ENCODE results near the gene PTK7.

The PTK7 gene

GRCh38 chr6:43093436-43094289, 17.5 kb downstream of the PTK7 start:
- H3K4me3 ChIP-seq (ENCODE audit: severe bottlenecking) = peak overlapping the region; percentile 12
- DNase-seq (ENCODE audit: low spot score) = no peak
- peak; percentile 63 for ATAC-seq (ENCODE audit: low read depth)

GRCh38 chr6:43095939-43096338, 19.8 kb downstream of the PTK7 start:
- no peak for TF ChIP-seq CTCF (IDR thresholded peaks at IDR 0.05; ENCODE audit: poor library complexity, severe bottlenecking)
- Histone ChIP-seq H3K9me3 (ENCODE audit: severe bottlenecking) (no peaks in the 10 kb centered on the region), H3K4me3 (ENCODE audit: severe bottlenecking) (peak overlapping the region; percentile 5), H3K27ac (ENCODE audit: poor library complexity, severe bottlenecking) (peak overlapping the region; percentile 92), H3K4me1 (ENCODE audit: insufficient read depth, poor library complexity, severe bottlenecking) (peaks cover 38% of the 10 kb centered on the region), H3K27me3 (ENCODE audit: insufficient read depth, poor library complexity, severe bottlenecking) (no peaks in the 10 kb centered on the region), H3K36me3 (ENCODE audit: low read depth) (no peaks in the 10 kb centered on the region)
- ATAC-seq (ENCODE audit: low read depth) = peak; percentile 14; the same call in 1 of the 3 replicates
- DNase-seq (ENCODE audit: low spot score) = no peak

More at GRCh38 chr6:43093436-43094289, 17.5 kb downstream of the PTK7 start:
- TF ChIP-seq CTCF (IDR thresholded peaks at IDR 0.05; ENCODE audit: poor library complexity, severe bottlenecking) = no peak
- H3K4me1 ChIP-seq (ENCODE audit: insufficient read depth, poor library complexity, severe bottlenecking) = peaks cover 59% of the 10 kb centered on the region
- H3K9me3 ChIP-seq (ENCODE audit: severe bottlenecking) = no peaks in the 10 kb centered on the region
- no peaks in the 10 kb centered on the region for H3K36me3 ChIP-seq (ENCODE audit: low read depth)
- no peaks in the 10 kb centered on the region for H3K27me3 ChIP-seq (ENCODE audit: insufficient read depth, poor library complexity, severe bottlenecking)
- peak overlapping the region; percentile 92 for H3K27ac ChIP-seq (ENCODE audit: poor library complexity, severe bottlenecking)

GRCh38 chr6:43096451-43097097, 20.5 kb downstream of the PTK7 start:
- Histone ChIP-seq H3K36me3 (ENCODE audit: low read depth) (no peaks in the 10 kb centered on the region), H3K27me3 (ENCODE audit: insufficient read depth, poor library complexity, severe bottlenecking) (no peaks in the 10 kb centered on the region), H3K4me1 (ENCODE audit: insufficient read depth, poor library complexity, severe bottlenecking) (peaks cover 33% of the 10 kb centered on the region), H3K4me3 (ENCODE audit: severe bottlenecking) (peak overlapping the region; percentile 5), H3K27ac (ENCODE audit: poor library complexity, severe bottlenecking) (peak overlapping the region; percentile 92), H3K9me3 (ENCODE audit: severe bottlenecking) (no peaks in the 10 kb centered on the region)
- no peak for TF ChIP-seq CTCF (IDR thresholded peaks at IDR 0.05; ENCODE audit: poor library complexity, severe bottlenecking)
- peak; percentile 88 for DNase-seq (ENCODE audit: low spot score)
- ATAC-seq (ENCODE audit: low read depth) = peak; percentile 88

DNA sequence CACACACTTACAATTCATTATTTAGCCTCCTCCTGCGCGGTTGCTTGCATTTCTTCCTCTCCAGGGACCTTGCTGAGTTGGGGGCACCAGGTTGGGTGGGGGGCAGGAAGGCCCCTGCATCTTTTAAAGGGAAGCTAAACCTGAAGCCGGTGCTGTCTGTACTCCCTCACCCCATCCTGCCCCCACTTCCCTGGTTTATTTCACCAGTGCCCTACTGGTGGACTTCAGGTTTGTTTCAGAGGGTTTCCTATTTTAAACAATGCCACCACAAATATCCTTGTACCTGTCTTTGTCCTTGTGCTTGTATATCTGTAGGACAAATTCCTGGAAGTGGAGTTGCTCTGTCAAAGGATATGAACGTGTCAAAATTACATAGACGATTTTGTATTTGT, 21.0 kb downstream of the PTK7 start:
- DNase-seq (ENCODE audit: low spot score) (no peak), ATAC-seq (ENCODE audit: low read depth) (no peak)
- no peaks in the 10 kb centered on the region for H3K9me3 ChIP-seq (ENCODE audit: severe bottlenecking)
- TF ChIP-seq CTCF (IDR thresholded peaks at IDR 0.05; ENCODE audit: poor library complexity, severe bottlenecking) = no peak
- H3K36me3 ChIP-seq (ENCODE audit: low read depth) = no peaks in the 10 kb centered on the region
- no peak overlapping the region for H3K4me3 ChIP-seq (ENCODE audit: severe bottlenecking)
- H3K27ac ChIP-seq (ENCODE audit: poor library complexity, severe bottlenecking) = peak overlapping the region; percentile 92
- peaks cover 31% of the 10 kb centered on the region for H3K4me1 ChIP-seq (ENCODE audit: insufficient read depth, poor library complexity, severe bottlenecking)
- no peaks in the 10 kb centered on the region for H3K27me3 ChIP-seq (ENCODE audit: insufficient read depth, poor library complexity, severe bottlenecking)

Data from RWPE2 (cell line).